Posterior cingulate gyrus (tissue), 11 donors: ENCODE data around the gene MYO3B.

ENCODE experiments used
- DNase-seq, 10 donors: peaks; one replicate each; pipeline versions ENCODE4 v3.0.0 to v3.0.0-alpha.2; 2020 to 2021; ENCODE audit warnings: mixed read lengths in 3 of 10
- intact Hi-C: fragments of 100-400 bp; cut with DNase I; formaldehyde crosslinking; loops from one replicate; pipeline ENCODE4 v1.15.1; 2023

MYO3B gene

GRCh38 chr2:170703776-170704476, 526.0 kb downstream of the MYO3B start:
- intact Hi-C loops: no loop called here
- DNase-seq: no peak
